Dendritic cell treated with granulocyte-macrophage colony-stimulating factor and Interleukin-4, amounts not matched to agents 40 ng/mL and 50 ng/mL, for 4 days (primary cell): ENCODE data around the gene SLC9C2.

Experiments
- H3K27ac Mint-ChIP-seq: one replicate; pipeline ENCODE4 v1.8.0; 2022; ENCODE audit warnings: mild to moderate bottlenecking, mixed read lengths
- H3K27me3 Mint-ChIP-seq: one replicate; pipeline ENCODE4 v1.8.0; 2022; ENCODE audit warnings: mild to moderate bottlenecking, mixed read lengths
- H3K36me3 Mint-ChIP-seq: one replicate; pipeline ENCODE4 v1.8.0; 2022; ENCODE audit warnings: low read depth, mixed read lengths
- H3K4me1 Mint-ChIP-seq: one replicate; pipeline ENCODE4 v1.8.0; 2022; ENCODE audit warnings: low read depth, mixed read lengths
- H3K4me3 Mint-ChIP-seq: one replicate; pipeline ENCODE4 v1.8.0; 2022; ENCODE audit warnings: mild to moderate bottlenecking, moderate library complexity, mixed read lengths
- H3K9me3 Mint-ChIP-seq: one replicate; pipeline ENCODE4 v1.8.0; 2022; ENCODE audit warnings: mixed read lengths
- intact Hi-C: fragments of 100-400 bp; cut with micrococcal nuclease; formaldehyde crosslinking; loops from one replicate; pipeline ENCODE4 v1.15.0; 2022

The SLC9C2 gene

GRCh38 chr1:173459885-173460284 lies 143.0 kb downstream of the SLC9C2 start:
- H3K27ac Mint-ChIP-seq = no peak overlapping the region

GRCh38 chr1:173454966-173455524 lies 147.8 kb downstream of the SLC9C2 start:
- Mint-ChIP-seq H3K9me3 (no peaks in the 10 kb centered on the region), H3K27me3 (no peaks in the 10 kb centered on the region), H3K4me1 (peaks cover 6% of the 10 kb centered on the region), H3K36me3 (peaks cover 24% of the 10 kb centered on the region), H3K27ac (no peak overlapping the region), H3K4me3 (no peak overlapping the region)
- intact Hi-C loops = no loop called here

More at GRCh38 chr1:173459885-173460284, 143.0 kb downstream of the SLC9C2 start:
- Mint-ChIP-seq H3K4me1 (peaks cover 7% of the 10 kb centered on the region), H3K9me3 (peaks cover 20% of the 10 kb centered on the region), H3K4me3 (no peak overlapping the region), H3K36me3 (peaks cover 48% of the 10 kb centered on the region), H3K27me3 (no peaks in the 10 kb centered on the region)
- intact Hi-C loops = no loop called here

- Mint-ChIP-seq H3K4me1 (no peaks in the 10 kb centered on the region), H3K27me3 (no peaks in the 10 kb centered on the region), H3K36me3 (peaks cover 19% of the 10 kb centered on the region), H3K4me3 (no peak overlapping the region), H3K9me3 (no peaks in the 10 kb centered on the region), H3K27ac (no peak overlapping the region)
- intact Hi-C loops = no loop called here
Measured at GRCh38 chr1:173453982-173454381, 148.9 kb downstream of the SLC9C2 start.

GRCh38 chr1:173451981-173452380 lies 150.9 kb downstream of the SLC9C2 start:
- no peak overlapping the region for H3K27ac Mint-ChIP-seq
- intact Hi-C loops = no loop called here
- peaks cover 25% of the 10 kb centered on the region for H3K36me3 Mint-ChIP-seq
- no peaks in the 10 kb centered on the region for H3K4me1 Mint-ChIP-seq
- no peaks in the 10 kb centered on the region for H3K9me3 Mint-ChIP-seq
- no peaks in the 10 kb centered on the region for H3K27me3 Mint-ChIP-seq
- no peak overlapping the region for H3K4me3 Mint-ChIP-seq
